ENCODE data around the gene CPM.

DNA sequence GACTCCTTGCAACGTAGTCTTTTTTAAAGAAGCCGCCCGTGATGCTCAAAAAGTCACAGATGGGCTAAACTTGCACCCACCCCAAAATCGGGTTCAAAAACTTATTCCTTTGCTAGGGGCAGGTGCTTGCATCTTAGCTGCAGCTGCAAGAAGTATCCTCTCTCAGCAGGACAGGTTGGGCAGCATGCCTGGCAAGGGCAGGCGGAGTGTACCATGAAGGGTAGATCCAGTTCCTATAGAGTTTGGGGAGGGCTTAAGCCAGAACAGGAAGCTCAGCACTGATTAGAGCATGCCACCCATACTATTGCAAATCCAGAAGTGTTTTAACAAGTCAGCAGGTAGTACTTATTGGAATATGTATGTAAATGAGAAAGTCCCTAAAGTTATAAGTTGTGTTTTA, 48.7 kb downstream of the CPM start:
- TF ChIP-seq, protein P1, sequence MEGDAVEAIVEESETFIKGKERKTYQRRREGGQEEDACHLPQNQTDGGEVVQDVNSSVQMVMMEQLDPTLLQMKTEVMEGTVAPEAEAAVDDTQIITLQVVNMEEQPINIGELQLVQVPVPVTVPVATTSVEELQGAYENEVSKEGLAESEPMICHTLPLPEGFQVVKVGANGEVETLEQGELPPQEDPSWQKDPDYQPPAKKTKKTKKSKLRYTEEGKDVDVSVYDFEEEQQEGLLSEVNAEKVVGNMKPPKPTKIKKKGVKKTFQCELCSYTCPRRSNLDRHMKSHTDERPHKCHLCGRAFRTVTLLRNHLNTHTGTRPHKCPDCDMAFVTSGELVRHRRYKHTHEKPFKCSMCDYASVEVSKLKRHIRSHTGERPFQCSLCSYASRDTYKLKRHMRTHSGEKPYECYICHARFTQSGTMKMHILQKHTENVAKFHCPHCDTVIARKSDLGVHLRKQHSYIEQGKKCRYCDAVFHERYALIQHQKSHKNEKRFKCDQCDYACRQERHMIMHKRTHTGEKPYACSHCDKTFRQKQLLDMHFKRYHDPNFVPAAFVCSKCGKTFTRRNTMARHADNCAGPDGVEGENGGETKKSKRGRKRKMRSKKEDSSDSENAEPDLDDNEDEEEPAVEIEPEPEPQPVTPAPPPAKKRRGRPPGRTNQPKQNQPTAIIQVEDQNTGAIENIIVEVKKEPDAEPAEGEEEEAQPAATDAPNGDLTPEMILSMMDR (IDR thresholded peaks at IDR 0.05) = no peak
- no peak for TF ChIP-seq EP300 (IDR thresholded peaks at IDR 0.05)
